OCI-LY3 (cell line): ENCODE data around the gene GLRA1.
"Not testable (repeated sequence)": the region's sequence is repeated elsewhere in the genome, so short reads cannot be mapped to it uniquely, and the experiment has no call there.

Experiments
- H2AFZ ChIP-seq: fragments of 200-600, 300-600 bp; shearing (Covaris generic); 2 replicates; pipeline ENCODE4 v1.6.0; 2014; ENCODE audit warnings: antibody characterized with exemption, low read depth, low read length
- H3K27ac ChIP-seq: fragments of 200-600, 300-600 bp; sonication (generic); 2 replicates; pipeline ENCODE4 v1.5.1; 2014; ENCODE audit warnings: mild to moderate bottlenecking, low read length, moderate library complexity, mixed read lengths
- H3K27me3 ChIP-seq: fragments of 200-600, 300-600 bp; sonication (generic); 2 replicates; pipeline ENCODE4 v1.6.1; 2014; ENCODE audit warnings: low read depth, low read length, mixed read lengths
- H3K36me3 ChIP-seq: fragments of 200-600, 300-600 bp; sonication (generic); replicated peaks from 2 replicates; pipeline ENCODE3; 2014; ENCODE audit warnings: low read depth, low read length, mixed read lengths
- H3K4me1 ChIP-seq: fragments of 300-600, 200-600 bp; sonication (generic); 2 replicates; pipeline ENCODE4 v1.6.1; 2014; ENCODE audit warnings: low read length, mixed read lengths
- H3K4me2 ChIP-seq: fragments of 200-600, 300-600 bp; sonication (generic); 2 replicates; pipeline ENCODE4 v1.6.1; 2014; ENCODE audit warnings: low read length, mixed read lengths
- H3K4me3 ChIP-seq: fragments of 300-600, 200-600 bp; sonication (generic); 2 replicates; pipeline ENCODE4 v1.5.1; 2014; ENCODE audit warnings: antibody characterized with exemption, mild to moderate bottlenecking, low read length, moderate library complexity
- H3K79me2 ChIP-seq: fragments of 300-600, 200-600 bp; shearing (Covaris generic); 2 replicates; pipeline ENCODE4 v1.6.1; 2014; ENCODE audit warnings: mild to moderate bottlenecking, low read length, mixed read lengths
- H3K9ac ChIP-seq: fragments of 300-600, 200-600 bp; shearing (Covaris generic); 2 replicates; pipeline ENCODE4 v1.6.0; 2014; ENCODE audit warnings: mild to moderate bottlenecking, low read length, moderate library complexity
- H3K9me3 ChIP-seq: fragments of 200-600, 300-600 bp; shearing (Covaris generic); 2 replicates; pipeline ENCODE4 v1.6.1; 2014; ENCODE audit warnings: low read length, mixed read lengths; ENCODE audit not compliant: insufficient read depth
- H4K20me1 ChIP-seq: fragments of 200-600, 300-600 bp; sonication (generic); 2 replicates; pipeline ENCODE4 v1.6.1; 2016; ENCODE audit warnings: low read length, mixed read lengths; ENCODE audit not compliant: insufficient read depth
- CTCF ChIP-seq: fragments of 200-600, 300-600 bp; sonication (generic); IDR thresholded peaks from 2 replicates; pipeline ENCODE4 v1.5.1; 2014; ENCODE audit warnings: antibody characterized with exemption, low read length, low read depth
- EZH2phosphoT487 ChIP-seq: fragments of 200-600 bp; shearing (Covaris generic); IDR thresholded peaks from 2 replicates; pipeline ENCODE4 v1.6.1; 2018; ENCODE audit warnings: antibody characterized with exemption, mixed run types, low read depth

GLRA1 gene

GRCh38 chr5:151868451-151868850 is 56.2 kb downstream of the GLRA1 start:
- Histone ChIP-seq H3K4me1 (no peaks in the 10 kb centered on the region), H4K20me1 (no peaks in the 10 kb centered on the region), H3K9me3 (no peaks in the 10 kb centered on the region), H3K4me2 (no peak overlapping the region), H3K4me3 (no peak overlapping the region), H3K27ac (no peak overlapping the region), H3K79me2 (no peaks in the 10 kb centered on the region), H2AFZ (no peak overlapping the region), H3K27me3 (no peaks in the 10 kb centered on the region), H3K36me3 (no peaks in the 10 kb centered on the region), H3K9ac (no peak overlapping the region)
- TF ChIP-seq CTCF (no peak), EZH2phosphoT487 (no peak)

DNA sequence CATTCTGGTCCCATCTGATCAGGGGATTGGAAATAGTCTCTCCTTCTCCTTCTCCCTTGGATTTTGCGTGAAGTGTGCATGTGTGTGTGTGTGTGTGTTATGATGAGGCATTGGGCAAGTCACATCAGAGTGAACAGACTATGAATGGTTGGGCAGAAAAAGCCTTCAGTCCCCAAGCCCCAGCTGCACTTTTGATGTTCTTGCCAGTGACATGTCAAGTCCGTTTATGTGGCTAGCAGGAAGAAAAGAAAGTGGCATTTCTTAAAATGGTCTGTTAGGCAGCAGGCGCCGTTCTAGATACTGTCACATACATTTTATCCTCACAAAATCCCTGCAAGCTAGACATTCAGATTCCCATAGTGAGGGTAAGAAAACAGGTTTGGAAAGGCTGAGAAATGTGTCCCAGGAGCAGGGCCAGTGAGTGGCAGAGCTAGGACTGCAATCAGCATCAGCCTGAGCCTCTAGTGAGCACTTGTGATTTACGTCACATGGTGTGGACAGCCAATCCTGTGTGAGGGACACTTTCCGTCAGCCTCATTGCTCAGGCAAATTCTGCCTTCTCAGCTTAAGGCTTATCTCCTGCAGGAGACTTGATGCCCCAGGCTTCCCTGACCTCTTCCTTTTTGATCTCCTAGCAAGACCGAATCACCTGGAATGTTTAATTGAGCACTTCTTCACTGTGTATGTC is 60.4 kb downstream of the GLRA1 start:
- Histone ChIP-seq H3K27me3 (no peaks in the 10 kb centered on the region), H3K79me2 (no peaks in the 10 kb centered on the region), H3K4me3 (no peak overlapping the region), H2AFZ (no peak overlapping the region), H3K9me3 (no peaks in the 10 kb centered on the region), H3K4me1 (peaks cover 9% of the 10 kb centered on the region), H3K4me2 (no peak overlapping the region), H3K36me3 (no peaks in the 10 kb centered on the region), H3K9ac (no peak overlapping the region), H4K20me1 (no peaks in the 10 kb centered on the region), H3K27ac (no peak overlapping the region)
- TF ChIP-seq EZH2phosphoT487 = no peak
- no peak for TF ChIP-seq CTCF

DNA sequence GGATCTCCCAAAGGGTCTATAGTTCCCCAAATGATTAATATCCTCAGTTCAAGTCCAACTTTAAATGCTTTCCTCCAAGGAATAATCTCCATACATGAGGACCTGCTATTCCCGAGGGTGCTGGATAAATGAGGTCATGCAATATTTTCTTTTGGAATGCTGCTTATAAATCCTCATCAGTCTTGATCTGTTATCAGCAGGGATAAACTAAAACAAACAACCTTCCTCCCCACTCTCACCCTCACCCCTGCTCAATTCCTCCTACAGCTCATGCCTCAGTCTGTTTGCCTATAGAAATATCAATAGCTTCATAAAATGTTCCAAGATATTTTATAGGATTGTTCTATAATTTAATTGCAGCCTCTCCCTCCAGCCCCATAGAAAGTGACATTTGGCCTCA is 61.1 kb downstream of the GLRA1 start:
- Histone ChIP-seq H3K27ac (no peak overlapping the region), H3K9me3 (no peaks in the 10 kb centered on the region), H2AFZ (no peak overlapping the region), H4K20me1 (no peaks in the 10 kb centered on the region), H3K9ac (no peak overlapping the region), H3K36me3 (no peaks in the 10 kb centered on the region), H3K4me1 (peaks cover 9% of the 10 kb centered on the region), H3K4me3 (no peak overlapping the region), H3K4me2 (no peak overlapping the region), H3K79me2 (no peaks in the 10 kb centered on the region), H3K27me3 (no peaks in the 10 kb centered on the region)
- TF ChIP-seq EZH2phosphoT487 (no peak), CTCF (no peak)

DNA sequence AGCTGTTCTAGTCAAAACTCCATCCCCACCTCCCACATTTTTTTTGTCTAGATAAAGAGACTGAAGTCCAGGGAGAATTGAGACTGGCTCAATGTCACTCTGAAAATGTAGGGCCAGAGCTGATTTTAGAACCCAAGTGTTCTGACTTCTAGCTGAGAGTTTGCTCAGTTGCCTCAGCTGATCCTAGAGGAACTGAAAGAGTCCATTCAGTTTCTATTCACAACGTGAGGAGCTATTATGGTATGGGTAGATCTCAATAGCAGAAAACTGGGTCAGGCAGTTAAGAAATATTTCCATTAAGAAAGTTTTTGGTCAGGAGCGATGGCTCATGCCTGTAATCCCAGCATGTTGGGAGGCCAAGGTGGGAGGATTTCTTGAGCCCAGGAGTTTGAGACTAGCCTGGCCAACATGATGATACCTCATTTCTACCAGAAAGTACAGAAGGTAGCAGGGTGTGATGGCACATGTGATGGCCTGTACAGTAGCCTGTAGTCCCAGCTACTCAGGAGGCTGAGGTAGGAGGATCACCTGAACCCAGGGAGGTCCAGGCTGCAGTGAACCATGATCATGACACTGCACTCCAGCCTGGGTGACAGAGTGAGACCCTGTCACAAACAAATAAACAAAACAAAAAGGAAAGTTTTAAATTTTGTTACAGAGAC is 61.7 kb downstream of the GLRA1 start:
- H2AFZ ChIP-seq = no peak overlapping the region
- no peak overlapping the region for H3K27ac ChIP-seq
- no peaks in the 10 kb centered on the region for H3K36me3 ChIP-seq
- no peak overlapping the region for H3K4me2 ChIP-seq
- no peaks in the 10 kb centered on the region for H3K79me2 ChIP-seq
- no peak overlapping the region for H3K4me3 ChIP-seq
- H3K9me3 ChIP-seq = no peaks in the 10 kb centered on the region
- no peak overlapping the region for H3K9ac ChIP-seq
- H3K4me1 ChIP-seq = peaks cover 9% of the 10 kb centered on the region
- H4K20me1 ChIP-seq = no peaks in the 10 kb centered on the region
- no peak for TF ChIP-seq EZH2phosphoT487
- no peaks in the 10 kb centered on the region for H3K27me3 ChIP-seq

- H3K9me3 ChIP-seq, H3K9ac ChIP-seq, H4K20me1 ChIP-seq, H3K4me2 ChIP-seq, H3K27ac ChIP-seq, H2AFZ ChIP-seq, H3K79me2 ChIP-seq, H3K36me3 ChIP-seq, H3K4me1 ChIP-seq, H3K27me3 ChIP-seq, H3K4me3 ChIP-seq: not testable (repeated sequence)
Observed at GRCh38 chr5:151860867-151861266, 63.8 kb downstream of the GLRA1 start.
